NCI-H187 (cell line): ENCODE measurements around the gene GMDS.

Source experiments
- DNase-seq, 2 experiments: peaks; one replicate each; lab custom pipeline; 2025; lab: John Stamatoyannopoulos, UW

The GMDS gene

DNA sequence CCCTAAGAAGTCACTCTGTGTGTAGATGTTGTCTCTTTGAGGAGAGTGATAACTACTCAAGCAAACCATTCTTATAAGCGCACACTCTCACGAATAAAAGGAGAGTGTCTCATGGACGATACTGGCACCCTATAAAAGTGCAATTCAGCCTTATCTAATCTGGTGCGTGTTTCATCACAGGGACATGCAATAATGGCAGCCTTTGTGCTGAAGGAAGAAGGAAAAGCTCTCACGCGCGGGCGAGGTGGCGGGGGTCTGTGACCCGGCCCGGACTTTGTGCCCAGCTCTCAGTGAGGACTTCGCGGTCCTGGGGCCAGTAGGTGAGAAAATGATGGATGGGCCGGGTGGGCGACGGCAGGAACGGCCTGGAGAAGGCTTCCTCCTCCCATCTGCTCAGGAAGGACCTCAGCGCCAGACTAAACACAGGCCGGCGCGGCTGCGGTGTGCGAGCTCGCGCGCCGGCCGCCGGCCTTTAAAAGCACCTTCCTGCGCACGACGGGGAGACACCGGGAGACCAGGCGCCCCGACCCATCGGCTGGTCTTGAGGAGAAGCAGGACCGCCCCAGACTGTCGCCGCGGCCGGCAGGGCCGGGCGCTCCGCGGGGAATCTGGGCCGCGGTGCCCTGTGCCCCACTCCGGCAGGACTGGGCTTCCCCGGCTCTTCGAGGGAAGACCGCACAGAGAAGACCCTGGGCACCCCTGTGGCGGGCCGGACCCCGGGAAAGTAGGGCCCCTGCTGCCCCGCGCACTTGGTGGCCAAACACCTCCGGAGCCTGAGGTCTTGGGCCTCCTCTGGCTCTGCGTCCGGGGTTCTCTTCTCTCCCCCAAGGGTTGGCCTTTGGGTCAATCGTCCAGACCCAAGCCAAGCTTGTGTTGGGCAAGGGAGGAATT, 644.0 kb downstream of the GMDS start:
- no peak for DNase-seq

DNA sequence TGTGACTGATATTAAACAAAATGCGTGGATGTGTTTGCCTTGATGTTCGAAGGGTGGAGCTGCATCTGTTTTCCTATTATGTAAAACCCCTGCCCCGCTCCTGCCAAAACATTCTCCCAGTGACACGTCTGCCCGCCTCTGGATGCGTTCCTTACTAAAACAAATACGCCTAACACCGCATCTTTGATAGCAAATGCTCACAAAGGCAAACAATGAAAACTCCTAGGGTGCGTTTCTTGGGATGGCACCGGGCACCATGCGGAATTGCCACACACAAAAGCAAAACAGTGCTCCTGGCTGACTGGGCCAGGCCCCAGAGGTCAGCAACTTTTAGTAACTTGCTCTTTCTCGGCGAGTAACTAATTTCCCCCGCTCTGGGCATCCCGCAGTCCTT, 644.6 kb downstream of the GMDS start:
- DNase-seq, result no peak

- DNase-seq, result no peak
Observed at GRCh38 chr6:1600063-1600763, 645.2 kb downstream of the GMDS start.

DNA sequence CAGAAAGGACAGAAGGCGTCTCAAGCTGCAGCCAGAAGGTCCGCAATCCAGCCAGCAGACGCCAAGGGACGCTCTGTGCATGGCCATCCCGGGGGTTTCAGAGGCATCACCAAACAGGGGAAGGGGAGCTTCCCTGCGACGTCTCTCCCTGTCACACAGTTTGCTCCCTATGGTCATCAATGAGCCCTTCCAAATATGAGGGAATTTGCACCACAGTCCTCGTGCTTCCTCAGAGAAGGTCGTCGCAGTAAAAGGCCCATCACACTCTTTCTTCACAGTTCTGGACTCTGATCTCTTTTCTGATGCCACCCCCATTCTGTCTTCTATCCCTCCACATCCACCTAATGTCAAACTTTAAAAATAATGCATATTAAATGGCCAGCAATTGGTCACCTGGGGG, 645.9 kb downstream of the GMDS start:
- DNase-seq, result no peak

GRCh38 chr6:1598886-1599285, 646.5 kb downstream of the GMDS start:
- DNase-seq, result no peak

- DNase-seq, result no peak
Observed at GRCh38 chr6:1598433-1598832, 647.0 kb downstream of the GMDS start.

GRCh38 chr6:1597924-1598323, 647.5 kb downstream of the GMDS start:
- no peak for DNase-seq

GRCh38 chr6:1597121-1597744, 648.2 kb downstream of the GMDS start:
- no peak for DNase-seq

- DNase-seq, result peak in 1 of 2 experiments; percentile 22
Observed at GRCh38 chr6:1596088-1596852, 649.1 kb downstream of the GMDS start.

DNA sequence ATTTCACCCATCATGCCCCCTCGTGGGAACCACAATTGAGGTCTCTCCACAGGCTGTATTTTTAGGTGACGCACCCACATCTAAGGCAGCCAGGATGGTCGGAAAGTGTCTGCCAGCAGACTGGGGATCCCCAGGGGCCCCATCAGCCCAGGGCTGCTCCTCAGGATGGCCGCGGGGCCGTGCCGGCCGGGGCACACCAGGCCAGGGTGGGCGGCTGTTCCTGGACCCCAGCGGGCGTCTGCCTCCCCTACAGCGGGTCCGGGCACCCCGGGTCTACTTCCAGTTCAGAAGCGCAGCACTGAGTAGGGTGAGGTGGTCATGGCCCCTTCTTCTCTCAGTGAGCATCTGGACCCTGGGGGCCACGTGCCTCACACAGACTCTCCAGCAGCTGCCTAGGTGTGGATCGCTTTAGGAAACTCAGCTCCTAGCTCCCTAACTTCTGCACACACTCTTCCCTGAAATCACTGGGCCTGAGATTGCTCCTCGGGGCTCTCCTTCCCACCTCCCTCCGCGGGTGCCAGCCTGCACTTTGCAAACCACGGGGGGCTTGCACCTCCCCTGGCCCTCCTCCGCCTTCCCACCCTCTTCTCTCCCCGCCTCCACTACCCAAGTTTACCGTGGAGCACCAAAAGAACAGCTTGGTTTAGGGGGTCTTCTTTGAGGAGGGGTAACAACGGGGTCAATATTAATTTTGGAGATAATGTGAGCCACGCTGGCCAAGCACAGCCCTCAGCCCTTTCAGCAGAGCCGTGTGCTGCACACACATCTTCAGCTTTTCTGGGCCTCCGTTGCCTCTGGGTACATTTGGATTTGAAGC, 649.9 kb downstream of the GMDS start:
- no peak for DNase-seq

DNA sequence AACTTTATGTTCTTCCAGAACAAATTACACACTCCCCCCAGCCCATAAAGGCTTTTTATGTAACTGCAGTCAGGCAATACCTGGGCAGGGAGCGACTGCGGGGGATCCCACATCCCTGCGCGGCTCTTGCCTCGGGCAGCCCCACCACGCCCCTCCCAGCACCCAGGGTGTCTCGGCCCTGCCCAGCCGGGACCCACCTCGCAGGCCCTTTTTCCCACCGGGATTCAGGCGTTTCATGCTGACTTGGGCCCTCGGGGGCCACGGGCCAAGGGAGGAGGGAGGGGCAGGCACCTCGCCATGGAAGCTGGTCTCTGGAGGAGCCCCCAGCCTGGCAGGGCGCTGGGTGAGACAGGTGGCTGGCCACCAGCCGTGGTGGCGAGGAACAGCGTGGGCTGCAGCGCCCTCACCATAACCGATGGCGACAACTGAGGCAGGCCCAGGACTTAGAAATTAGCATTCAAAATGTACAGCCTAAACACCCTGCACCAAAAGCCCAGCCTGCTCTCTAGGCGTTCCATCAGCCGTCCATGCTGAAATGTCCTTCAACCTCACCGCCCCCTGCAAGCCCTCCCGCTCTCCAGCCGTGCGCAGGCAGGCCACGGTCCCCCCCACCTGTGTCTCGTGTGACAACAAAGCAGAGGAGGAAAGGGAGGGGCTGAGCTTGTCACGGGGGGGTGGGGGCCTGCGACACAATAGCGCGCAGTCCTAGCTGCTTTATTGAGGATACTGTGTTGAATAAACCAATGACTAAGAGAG, 650.8 kb downstream of the GMDS start:
- DNase-seq, result no peak

DNA sequence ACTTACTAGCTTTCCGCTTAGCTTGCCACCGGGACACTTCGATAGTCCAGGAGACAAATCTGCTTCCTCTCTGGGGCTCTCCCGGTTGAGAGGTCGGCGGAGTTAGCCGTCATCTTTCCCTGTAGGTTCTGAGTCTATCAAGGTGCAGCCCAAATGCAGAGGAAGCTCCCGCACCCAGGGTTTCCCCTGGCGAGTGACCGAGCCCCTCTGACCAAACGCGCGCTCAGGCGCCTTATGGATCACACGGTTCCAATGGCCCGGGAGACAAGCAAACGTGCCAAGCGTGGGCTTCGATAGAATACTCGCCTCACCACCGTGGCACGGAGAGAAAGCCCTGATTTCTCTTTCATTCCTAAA, 651.5 kb downstream of the GMDS start:
- no peak for DNase-seq

GRCh38 chr6:1593286-1593957, 652.0 kb downstream of the GMDS start:
- no peak for DNase-seq

GRCh38 chr6:1592852-1593251, 652.6 kb downstream of the GMDS start:
- no peak for DNase-seq

DNA sequence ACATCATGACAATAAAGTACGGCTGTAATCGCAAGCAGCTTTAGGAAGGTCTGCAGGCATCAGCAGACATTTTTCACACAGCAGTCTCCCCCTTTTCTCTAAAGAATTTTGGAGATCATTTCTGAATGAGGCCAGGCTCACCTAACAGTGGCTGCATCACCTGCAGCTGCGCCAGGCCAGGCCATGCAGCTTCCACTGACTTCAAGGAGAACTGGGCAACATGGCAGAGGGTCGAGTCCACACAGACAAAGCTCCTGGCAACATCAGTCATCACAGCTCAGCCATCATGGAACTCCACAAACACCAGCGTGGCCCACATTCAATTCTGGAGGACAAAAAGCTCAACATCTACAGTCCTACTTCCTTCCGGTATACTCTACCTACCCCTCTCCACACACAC, 653.5 kb downstream of the GMDS start:
- no peak for DNase-seq

DNA sequence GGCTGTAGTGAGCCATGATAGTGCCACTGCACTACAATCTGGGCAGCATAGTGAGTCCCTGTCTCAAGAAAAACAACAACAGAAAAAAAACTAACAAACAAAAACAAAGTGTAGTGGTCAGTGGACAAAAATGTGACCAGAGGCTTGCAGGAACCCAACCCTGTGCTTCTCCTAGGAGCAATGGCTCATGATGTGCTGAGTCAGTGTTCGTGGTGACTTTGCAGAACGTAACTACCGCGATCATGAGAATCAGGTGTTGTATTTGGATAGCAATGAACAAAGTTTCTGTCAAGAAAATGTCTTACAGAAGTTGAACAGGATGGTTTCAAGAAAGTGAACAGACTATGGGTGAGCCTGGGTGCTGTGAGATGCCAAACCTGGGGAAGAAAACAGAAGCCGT, 654.2 kb downstream of the GMDS start:
- DNase-seq, result no peak

DNA sequence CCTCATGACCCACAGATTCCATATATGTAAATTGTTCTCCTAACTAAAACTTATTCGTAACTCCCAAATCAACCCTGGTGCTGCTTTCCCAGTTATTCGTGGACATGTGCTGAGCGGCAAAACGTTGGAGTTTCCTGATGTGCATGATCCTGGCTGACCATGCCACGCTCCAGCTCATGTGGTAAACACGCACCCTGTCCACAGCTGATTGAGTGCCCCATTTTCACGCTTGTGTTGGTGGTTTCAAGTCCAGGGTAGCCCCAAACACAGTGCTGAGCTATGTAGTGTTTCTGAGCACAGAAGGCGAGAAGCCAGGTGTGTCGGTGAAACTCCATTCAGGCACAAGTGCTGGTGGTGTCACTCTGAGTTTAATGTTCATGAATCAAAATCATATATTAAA, 654.8 kb downstream of the GMDS start:
- DNase-seq, result no peak

GRCh38 chr6:1589208-1589607, 656.2 kb downstream of the GMDS start:
- DNase-seq, result no peak

DNA sequence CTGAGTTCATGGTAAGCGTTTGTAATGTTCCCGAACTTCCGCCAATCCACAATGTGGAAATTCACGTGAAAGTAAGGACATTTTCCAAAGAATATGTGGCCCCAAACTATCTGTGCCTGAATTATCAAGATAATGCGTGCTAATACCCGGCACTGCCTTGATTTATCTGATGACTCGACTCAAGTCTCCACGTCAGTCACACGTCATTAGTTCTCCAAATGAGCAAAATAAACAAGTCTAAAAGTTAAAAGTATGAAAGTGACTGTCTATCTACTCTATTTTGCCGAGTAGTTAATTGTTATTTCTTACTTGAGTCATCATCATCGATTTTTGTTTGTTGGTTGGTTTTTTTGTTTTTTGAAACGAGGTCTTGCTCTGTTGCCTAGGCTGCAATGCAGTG, 657.4 kb downstream of the GMDS start:
- DNase-seq, result no peak

- DNase-seq, result no peak
Observed at GRCh38 chr6:1587546-1587945, 657.9 kb downstream of the GMDS start.
